Measurements from ENCODE around the gene ITGB1BP2. TPM values are rescaled to one million over a fixed set of nuclear protein-coding genes. Genes with fewer than 3 reads are reported as not detected.
A peak's percentile ranks its signal among the peaks of the same experiment; 100 is the strongest.
"Not testable (repeated sequence)": the region's sequence is repeated elsewhere in the genome, so short reads cannot be mapped to it uniquely, and the experiment has no call there.

Gene ITGB1BP2
- total RNA-seq, 4 donors from 2014 or later, result 0.74 to 5.4 (median 1.3) TPM

DNA sequence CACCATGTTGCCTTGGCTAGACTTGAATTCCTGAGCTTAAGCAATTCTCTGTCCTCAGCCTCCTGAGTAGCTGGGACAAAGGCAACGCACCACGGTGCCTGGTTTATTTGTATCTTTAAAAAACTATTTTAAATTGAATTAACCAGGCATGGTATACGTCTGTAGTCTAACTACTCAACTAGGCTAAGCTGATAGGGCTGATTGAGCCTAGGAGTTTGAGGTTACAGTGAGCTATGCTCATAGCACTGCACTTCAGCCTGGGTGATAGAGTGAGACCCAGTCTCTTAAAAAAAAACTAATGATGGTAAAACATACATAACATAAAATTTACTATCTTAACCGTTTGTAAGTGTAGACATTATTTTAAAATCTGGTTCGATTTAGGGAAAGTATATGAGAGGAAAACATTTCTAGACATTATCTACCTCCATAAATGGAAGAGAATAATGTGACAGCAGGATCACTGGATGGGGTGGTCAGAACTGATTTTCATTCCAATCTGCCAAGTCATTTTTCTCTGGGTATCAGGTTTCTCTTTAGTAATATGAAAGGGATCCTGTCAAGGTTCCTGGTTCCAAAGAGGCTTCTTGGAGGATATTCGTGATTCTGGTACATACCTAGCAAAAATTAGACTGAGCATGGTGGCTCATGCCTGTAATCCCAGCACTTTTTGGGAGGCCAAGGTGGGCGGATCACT lies 8.7 kb upstream of the ITGB1BP2 start:
- no peak for DNase-seq (ENCODE audit: low spot score)
- TF ChIP-seq, protein P1, sequence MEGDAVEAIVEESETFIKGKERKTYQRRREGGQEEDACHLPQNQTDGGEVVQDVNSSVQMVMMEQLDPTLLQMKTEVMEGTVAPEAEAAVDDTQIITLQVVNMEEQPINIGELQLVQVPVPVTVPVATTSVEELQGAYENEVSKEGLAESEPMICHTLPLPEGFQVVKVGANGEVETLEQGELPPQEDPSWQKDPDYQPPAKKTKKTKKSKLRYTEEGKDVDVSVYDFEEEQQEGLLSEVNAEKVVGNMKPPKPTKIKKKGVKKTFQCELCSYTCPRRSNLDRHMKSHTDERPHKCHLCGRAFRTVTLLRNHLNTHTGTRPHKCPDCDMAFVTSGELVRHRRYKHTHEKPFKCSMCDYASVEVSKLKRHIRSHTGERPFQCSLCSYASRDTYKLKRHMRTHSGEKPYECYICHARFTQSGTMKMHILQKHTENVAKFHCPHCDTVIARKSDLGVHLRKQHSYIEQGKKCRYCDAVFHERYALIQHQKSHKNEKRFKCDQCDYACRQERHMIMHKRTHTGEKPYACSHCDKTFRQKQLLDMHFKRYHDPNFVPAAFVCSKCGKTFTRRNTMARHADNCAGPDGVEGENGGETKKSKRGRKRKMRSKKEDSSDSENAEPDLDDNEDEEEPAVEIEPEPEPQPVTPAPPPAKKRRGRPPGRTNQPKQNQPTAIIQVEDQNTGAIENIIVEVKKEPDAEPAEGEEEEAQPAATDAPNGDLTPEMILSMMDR (IDR thresholded peaks at IDR 0.05), result no peak
- ATAC-seq (ENCODE audit: low FRiP score), result no peak

DNA sequence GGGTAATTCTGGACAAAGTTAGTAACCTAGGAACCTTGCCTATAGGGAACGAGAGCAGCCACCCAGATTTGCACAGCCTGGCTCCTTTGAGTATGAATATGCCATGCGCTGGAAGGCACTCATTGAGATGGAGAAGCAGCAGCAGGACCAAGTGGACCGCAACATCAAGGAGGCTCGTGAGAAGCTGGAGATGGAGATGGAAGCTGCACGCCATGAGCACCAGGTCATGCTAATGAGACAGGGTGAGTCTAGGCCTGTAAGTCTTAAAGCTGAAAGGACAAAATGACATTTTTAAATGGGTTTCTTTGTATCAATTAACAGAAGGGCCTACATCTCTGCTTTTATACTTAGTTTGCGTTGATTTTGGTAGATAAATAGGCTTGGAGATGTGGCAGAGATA lies 4.7 kb upstream of the ITGB1BP2 start:
- ATAC-seq (ENCODE audit: low FRiP score), result no peak
- TF ChIP-seq, protein P1 (IDR thresholded peaks at IDR 0.05), result no peak
- no peak for DNase-seq (ENCODE audit: low spot score)

DNA sequence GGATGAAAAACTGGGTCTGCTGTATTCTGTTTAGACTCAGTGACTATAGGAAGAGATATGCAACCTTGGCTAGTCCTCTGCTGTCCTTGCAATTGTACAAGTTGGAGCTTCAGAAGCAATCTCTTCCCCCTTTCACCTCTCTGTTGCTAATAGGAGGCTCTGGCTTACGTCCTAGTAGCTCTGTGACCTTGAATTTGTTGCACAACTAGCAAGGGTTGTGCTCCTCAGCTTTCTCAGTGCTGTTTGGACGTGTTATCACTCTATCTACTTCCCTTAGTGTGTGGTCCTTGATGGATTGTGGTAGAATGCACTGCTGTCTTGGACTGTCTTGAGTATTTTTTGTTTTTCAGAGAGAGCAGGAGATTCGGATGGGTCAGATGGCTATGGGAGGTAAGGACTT lies 3.4 kb upstream of the ITGB1BP2 start:
- no peak for ATAC-seq (ENCODE audit: low FRiP score)
- no peak for DNase-seq (ENCODE audit: low spot score)
- TF ChIP-seq, protein P1 (IDR thresholded peaks at IDR 0.05), result no peak

DNA sequence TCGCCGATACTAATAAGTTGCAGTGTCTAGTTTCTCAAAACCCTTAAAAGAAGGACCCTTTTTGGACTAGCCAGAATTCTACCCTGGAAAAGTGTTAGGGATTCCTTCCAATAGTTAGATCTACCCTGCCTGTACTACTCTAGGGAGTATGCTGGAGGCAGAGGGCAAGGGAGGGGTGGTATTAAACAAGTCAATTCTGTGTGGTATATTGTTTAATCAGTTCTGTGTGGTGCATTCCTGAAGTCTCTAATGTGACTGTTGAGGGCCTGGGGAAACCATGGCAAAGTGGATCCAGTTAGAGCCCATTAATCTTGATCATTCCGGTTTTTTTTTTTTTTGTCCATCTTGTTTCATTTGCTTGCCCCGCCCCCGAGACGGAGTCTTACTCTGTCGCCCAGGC lies 1.5 kb upstream of the ITGB1BP2 start:
- ATAC-seq (ENCODE audit: low FRiP score); DNase-seq (ENCODE audit: low spot score): not testable (repeated sequence)

DNA sequence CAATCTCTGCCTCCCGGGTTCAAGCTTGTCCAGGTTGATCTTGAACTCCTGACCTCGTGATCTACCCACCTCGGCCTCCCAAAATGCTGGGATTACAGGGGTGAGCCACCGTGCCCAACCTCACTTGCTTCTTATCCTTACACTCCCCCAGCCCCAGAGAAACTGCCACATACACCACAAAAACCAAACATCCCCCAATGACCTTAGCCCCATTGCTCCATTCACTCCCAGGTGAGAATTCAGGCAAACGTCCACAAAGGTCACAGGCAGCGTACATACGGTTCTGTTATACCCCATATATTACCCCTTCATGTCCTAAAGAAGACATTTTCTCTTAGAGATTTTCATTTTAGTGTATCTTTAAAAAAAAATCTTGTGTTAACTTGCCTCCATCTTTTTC lies 1.1 kb upstream of the ITGB1BP2 start:
- ATAC-seq (ENCODE audit: low FRiP score); DNase-seq (ENCODE audit: low spot score): not testable (repeated sequence)

DNA sequence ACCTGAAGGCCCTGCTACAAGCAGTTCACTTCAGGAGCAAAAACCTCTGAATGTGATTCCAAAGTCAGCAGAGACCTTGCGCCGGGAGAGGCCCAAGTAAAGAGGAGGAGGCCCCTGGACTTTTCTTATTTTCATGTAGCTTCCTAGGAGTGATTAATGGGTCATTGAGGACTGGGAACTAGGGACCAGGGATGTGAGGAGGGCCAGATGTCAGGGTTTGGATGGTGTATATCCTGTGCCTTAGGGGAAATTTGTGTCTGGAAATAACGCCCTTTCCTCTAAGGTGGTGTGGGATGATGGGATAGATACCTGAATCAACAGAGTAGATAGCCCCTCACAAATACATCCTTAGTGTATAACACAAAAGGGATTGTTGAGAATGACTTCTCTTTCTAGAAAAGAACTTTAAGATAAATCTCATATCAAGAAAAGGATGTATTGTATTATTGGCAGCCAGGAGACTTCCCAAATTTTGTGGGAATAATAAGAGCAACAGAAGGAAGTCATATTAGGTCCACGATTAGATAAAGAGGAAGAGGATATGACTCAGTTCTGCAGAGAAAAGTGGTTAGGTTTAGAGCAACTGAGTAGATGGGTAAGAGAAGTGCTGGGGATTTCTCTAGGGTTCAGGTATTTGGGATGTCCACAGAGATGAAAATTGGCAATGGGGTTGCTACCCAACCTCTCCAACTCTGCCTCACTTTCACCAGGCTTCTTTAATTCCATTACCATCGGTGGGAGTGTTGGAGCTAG lies 1.1 kb downstream of the ITGB1BP2 start:
- DNase-seq (ENCODE audit: low spot score) (no peak), ATAC-seq (ENCODE audit: low FRiP score) (no peak)
- TF ChIP-seq, protein P1 (IDR thresholded peaks at IDR 0.05), result no peak

DNA sequence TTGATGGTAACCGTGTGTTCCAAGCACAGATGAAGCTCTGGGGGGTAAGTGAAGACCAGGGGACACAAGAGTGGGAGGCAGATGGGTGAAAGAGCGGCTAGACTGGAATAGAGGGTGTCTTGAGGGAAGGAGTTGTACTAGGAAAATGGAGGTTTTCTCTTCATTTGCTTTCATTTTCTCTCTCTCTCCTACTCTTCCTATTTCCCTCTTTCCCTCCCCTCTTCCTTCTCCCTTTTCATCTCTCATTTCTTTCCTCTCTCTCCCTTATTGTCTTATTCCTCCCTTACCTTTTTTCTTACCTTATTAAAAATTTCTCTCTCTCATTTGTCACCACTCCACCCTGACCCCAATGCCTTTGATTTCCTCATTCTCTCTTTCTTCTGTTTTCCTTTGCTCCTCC lies 3.0 kb downstream of the ITGB1BP2 start:
- DNase-seq (ENCODE audit: low spot score) (no peak), ATAC-seq (ENCODE audit: low FRiP score) (no peak)
- TF ChIP-seq, protein P1 (IDR thresholded peaks at IDR 0.05), result no peak

DNA sequence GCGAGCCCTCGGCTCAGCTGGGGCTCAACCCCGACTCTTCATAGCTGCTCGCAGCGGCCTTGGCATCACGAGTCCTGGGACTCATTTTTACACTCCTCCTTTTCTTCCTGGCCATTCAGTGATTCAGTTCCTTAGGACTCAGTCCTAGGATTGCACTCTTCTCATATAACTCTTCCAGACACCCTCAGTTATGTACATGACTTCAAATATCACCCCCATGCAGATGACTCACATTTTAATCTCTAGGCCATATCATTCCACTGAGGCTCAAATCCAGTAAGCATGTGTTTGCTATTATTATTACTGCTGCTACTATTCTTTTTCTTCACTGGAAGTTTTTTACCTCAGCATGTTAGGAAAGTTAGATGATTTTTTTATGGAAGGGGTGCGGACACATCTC lies 14.4 kb downstream of the ITGB1BP2 start:
- no peak for DNase-seq (ENCODE audit: low spot score)
- TF ChIP-seq, protein P1 (IDR thresholded peaks at IDR 0.05), result no peak
- ATAC-seq (ENCODE audit: low FRiP score), result peak; percentile 54

DNA sequence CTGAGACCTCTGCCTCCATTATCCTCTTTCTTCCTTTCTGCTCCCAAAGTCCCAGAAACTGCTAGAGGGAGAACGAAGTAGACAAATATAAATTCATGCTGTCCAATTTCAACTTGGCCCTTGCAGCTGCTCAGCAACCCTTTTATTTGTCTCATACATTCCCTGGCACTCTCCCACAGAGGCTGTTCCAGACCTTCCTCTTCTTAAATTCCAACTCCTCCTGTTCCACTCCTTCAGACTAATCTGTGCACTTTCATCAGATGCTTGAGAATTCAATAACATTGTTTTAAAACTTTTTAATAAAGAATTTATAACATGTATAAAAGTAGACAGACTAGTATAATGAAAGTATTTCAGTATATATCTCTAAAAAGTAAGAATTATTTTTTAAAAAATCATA lies 15.4 kb downstream of the ITGB1BP2 start:
- DNase-seq (ENCODE audit: low spot score); ATAC-seq (ENCODE audit: low FRiP score): not testable (repeated sequence)
